Colonic mucosa (tissue), 4 donors: Measurements from ENCODE around the gene PPP1R1B. TPM values are rescaled to one million over a fixed set of nuclear protein-coding genes. Genes with fewer than 3 reads are reported as not detected.

Experiments used
- DNase-seq: peaks from one replicate; pipeline ENCODE4 v3.0.0-alpha.2; 2020
- H3K27ac ChIP-seq: fragments of 200-600 bp; one replicate; pipeline ENCODE4 v1.8.0; 2021
- H3K27me3 ChIP-seq: fragments of 200-600 bp; one replicate; pipeline ENCODE4 v1.8.0; 2021
- H3K36me3 ChIP-seq: fragments of 200-600 bp; one replicate; pipeline ENCODE4 v1.8.0; 2021
- H3K4me1 ChIP-seq: fragments of 200-600 bp; one replicate; pipeline ENCODE4 v1.8.0; 2021; ENCODE audit warnings: mild to moderate bottlenecking
- H3K4me3 ChIP-seq: fragments of 200-600 bp; one replicate; pipeline ENCODE4 v1.8.0; 2021
- H3K9ac ChIP-seq, 2 donors: one replicate each; pipeline ENCODE4 v1.7.0; 2013; ENCODE audit warnings: control low read depth in 2 of 2, low read depth in 2 of 2, low read length in 2 of 2
- H3K9me3 ChIP-seq: fragments of 200-600 bp; one replicate; pipeline ENCODE4 v1.8.0; 2021
- intact Hi-C: fragments of 100-400 bp; cut with DNase I; formaldehyde crosslinking; loops from one replicate; pipeline ENCODE4 v1.14.1; 2022
- total RNA-seq, 2 donors: library from RNA; stranded (reverse); fragmentation: NEBNext Ultra II Directional in 1 of 2; extraction: Animal tissue kit (Norgen Biotek cat#: 25700) in 1 of 2; gene quantifications; one replicate each; pipeline ENCODE4 v1.2.1, GENCODE V29; 2021
- TF ChIP-seq, protein P1 (sequence below): fragments of 200-600 bp; IDR thresholded peaks from one replicate; pipeline ENCODE4 v1.8.0; 2022; ENCODE audit warnings: antibody characterized with exemption, mild to moderate bottlenecking
- donor health status: healthy.
- donor health status: DM: no; HTN: no; CAD: no.
- donor health status: DM: no; HTN: no; CAD: no.

The PPP1R1B gene
- total RNA-seq, 2 donors from 2014 or later: 331 to 350 TPM

DNA sequence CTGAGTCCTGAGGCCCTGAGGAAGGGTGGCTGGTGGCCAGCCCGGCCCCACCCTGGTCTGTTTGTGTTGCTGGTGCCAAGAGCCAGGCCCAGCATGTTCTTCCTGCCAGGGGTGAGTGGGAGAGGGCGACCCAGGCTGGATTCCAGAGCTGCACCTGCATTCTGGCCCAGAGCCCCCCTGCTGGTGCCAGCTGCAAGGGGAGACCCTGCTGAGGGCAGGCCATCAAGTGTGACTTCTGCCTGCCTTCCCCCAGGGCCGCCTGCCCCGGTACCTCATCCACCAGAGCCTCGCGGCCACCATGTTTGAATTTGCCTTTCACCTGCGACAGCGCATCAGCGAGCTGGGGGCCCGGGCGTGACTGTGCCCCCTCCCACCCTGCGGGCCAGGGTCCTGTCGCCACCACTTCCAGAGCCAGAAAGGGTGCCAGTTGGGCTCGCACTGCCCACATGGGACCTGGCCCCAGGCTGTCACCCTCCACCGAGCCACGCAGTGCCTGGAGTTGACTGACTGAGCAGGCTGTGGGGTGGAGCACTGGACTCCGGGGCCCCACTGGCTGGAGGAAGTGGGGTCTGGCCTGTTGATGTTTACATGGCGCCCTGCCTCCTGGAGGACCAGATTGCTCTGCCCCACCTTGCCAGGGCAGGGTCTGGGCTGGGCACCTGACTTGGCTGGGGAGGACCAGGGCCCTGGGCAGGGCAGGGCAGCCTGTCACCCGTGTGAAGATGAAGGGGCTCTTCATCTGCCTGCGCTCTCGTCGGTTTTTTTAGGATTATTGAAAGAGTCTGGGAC lies 36.0 kb downstream of the PPP1R1B start:
- TF ChIP-seq, protein P1, sequence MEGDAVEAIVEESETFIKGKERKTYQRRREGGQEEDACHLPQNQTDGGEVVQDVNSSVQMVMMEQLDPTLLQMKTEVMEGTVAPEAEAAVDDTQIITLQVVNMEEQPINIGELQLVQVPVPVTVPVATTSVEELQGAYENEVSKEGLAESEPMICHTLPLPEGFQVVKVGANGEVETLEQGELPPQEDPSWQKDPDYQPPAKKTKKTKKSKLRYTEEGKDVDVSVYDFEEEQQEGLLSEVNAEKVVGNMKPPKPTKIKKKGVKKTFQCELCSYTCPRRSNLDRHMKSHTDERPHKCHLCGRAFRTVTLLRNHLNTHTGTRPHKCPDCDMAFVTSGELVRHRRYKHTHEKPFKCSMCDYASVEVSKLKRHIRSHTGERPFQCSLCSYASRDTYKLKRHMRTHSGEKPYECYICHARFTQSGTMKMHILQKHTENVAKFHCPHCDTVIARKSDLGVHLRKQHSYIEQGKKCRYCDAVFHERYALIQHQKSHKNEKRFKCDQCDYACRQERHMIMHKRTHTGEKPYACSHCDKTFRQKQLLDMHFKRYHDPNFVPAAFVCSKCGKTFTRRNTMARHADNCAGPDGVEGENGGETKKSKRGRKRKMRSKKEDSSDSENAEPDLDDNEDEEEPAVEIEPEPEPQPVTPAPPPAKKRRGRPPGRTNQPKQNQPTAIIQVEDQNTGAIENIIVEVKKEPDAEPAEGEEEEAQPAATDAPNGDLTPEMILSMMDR: no peak
- H3K36me3 ChIP-seq: peaks cover 5% of the 10 kb centered on the region
- H3K27ac ChIP-seq: peak overlapping the region; percentile 70
- H3K4me1 ChIP-seq: peaks cover 23% of the 10 kb centered on the region
- DNase-seq: peak; percentile 78
- peaks cover 12% of the 10 kb centered on the region for H3K27me3 ChIP-seq
- intact Hi-C loops: no loop called here
- no peak overlapping the region for H3K4me3 ChIP-seq
- H3K9ac ChIP-seq: peak overlapping the region in 1 of 2 donors; percentile 16
- H3K9me3 ChIP-seq: no peaks in the 10 kb centered on the region

GRCh38 chr17:39663340-39663687 lies 36.6 kb downstream of the PPP1R1B start:
- H3K4me1 ChIP-seq: peaks cover 23% of the 10 kb centered on the region
- intact Hi-C loops: no loop called here
- H3K9ac ChIP-seq: peak overlapping the region in 1 of 2 donors; percentile 16
- peaks cover 18% of the 10 kb centered on the region for H3K27me3 ChIP-seq
- no peak overlapping the region for H3K4me3 ChIP-seq
- H3K36me3 ChIP-seq: peaks cover 5% of the 10 kb centered on the region
- TF ChIP-seq, protein P1: no peak
- no peak for DNase-seq
- H3K27ac ChIP-seq: peak overlapping the region; percentile 70
- no peaks in the 10 kb centered on the region for H3K9me3 ChIP-seq

- Histone ChIP-seq H3K4me1 (peaks cover 23% of the 10 kb centered on the region), H3K9me3 (no peaks in the 10 kb centered on the region), H3K36me3 (peaks cover 5% of the 10 kb centered on the region), H3K9ac (peak overlapping the region in 1 of 2 donors; percentile 46), H3K4me3 (no peak overlapping the region), H3K27me3 (peaks cover 20% of the 10 kb centered on the region), H3K27ac (peak overlapping the region; percentile 70)
- intact Hi-C loops: no loop called here
- TF ChIP-seq, protein P1: no peak
- DNase-seq: peak; percentile 71
Measured at GRCh38 chr17:39663688-39664580, 37.2 kb downstream of the PPP1R1B start.

DNA sequence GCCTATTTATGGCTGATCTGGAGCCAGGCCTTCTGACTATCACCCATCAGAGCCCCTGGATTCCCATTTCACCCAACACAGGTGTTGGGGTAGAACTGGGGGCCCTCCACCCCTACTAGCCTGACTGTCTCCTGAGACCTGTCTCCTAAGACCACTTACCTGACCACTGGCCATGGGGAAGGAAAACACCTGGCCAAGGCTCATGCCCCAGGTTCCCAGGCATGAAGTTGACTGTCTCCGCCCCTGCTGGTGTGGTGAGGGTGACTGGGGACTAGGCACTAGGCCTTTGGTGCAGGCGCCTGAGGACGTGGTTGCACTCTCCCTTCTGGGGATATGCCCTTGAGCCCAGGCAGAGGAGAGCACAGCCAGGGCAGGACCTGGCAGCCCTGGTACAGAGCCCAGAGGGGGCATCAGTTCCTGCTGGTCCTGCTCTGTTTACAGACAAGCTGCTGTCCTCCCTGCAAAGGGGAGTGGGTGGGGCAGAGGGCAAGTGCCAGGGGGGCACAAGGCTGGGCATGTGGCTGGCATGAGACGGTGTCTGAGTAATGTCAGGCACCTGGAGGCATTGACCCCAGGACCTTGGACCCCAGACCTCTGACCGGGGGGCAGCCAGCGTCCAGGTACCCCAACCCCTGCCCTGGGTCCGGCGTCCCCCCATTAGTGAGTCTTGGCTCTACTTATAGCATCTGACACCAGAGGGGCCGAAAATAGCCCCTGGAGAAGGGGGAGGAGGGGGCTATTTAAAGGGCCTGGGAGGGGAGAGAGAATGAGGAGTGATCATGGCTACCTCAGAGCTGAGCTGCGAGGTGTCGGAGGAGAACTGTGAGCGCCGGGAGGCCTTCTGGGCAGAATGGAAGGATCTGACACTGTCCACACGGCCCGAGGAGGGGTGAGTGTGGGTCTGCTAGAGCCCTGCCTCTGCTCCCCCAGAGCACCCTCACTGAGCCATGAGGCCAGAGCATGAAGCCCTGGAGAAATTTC lies 38.1 kb downstream of the PPP1R1B start, which contains the start of gene TCAP:
Gene TCAP (plus strand): TSS at position 769 of the 981 bp plus-strand sequence. CDS start 11 bp downstream, at position 780.
- TF ChIP-seq, protein P1: no peak
- peaks cover 5% of the 10 kb centered on the region for H3K36me3 ChIP-seq
- DNase-seq: no peak
- intact Hi-C loops: loop anchor here (5.0 kb wide), 1 partner anchor 118 kb away; no protein-coding TSS in a partner anchor
- H3K27me3 ChIP-seq: peaks cover 20% of the 10 kb centered on the region
- H3K4me3 ChIP-seq: no peak within 1 kb of the TSS
- H3K4me1 ChIP-seq: peaks cover 23% of the 10 kb centered on the region
- H3K27ac ChIP-seq: no peak within 1 kb of the TSS
- H3K9ac ChIP-seq: peak within 1 kb of the TSS in 1 of 2 donors; percentile 46
- H3K9me3 ChIP-seq: no peaks in the 10 kb centered on the region
